HCT116 (cell line): ENCODE measurements around the gene DPM2. TPM values are rescaled to one million over a fixed set of nuclear protein-coding genes. Genes with fewer than 3 reads are reported as not detected.
A peak's percentile ranks its signal among the peaks of the same experiment; 100 is the strongest.

Experiments
- ATAC-seq: fragments of 200-7000 bp; cut with Tn5 transposase; 2 replicates; pipeline ENCODE4 v1.9.1; 2020; ENCODE audit warnings: mild to moderate bottlenecking, moderate library complexity
- BruUV-seq: library from RNA; stranded (reverse); fragments of 400-500 nt; replicated peaks from 2 replicates; lab custom pipeline; 2021; lab: Mats Ljungman, UMichigan
- CTCF ChIA-PET: fragments of 300-600 bp; sonication (Branson Sonifier 250); formaldehyde crosslinking; loops from one replicate; lab custom pipeline; 2021; ENCODE audit warnings: antibody characterized with exemption; lab: Charles Lee
- POLR2A ChIA-PET: fragments of 300-600, 350-600 bp; sonication (Branson Sonifier 250); formaldehyde crosslinking; loops from one replicate; lab custom pipeline; 2021; ENCODE audit warnings: antibody characterized with exemption; lab: Charles Lee
- RAD21 ChIA-PET, 2 experiments: fragments of 300-600 bp; sonication (Branson Sonifier 250); formaldehyde crosslinking; loops; one replicate each; lab custom pipeline; 2023; ENCODE audit warnings: low total read pairs in 2 of 2; ENCODE audit not compliant: uncharacterized antibody in 2 of 2, unreplicated experiment in 2 of 2, low non-redundant PET in 1 of 2; lab: Charles Lee
- DNase-seq: peaks from one replicate; pipeline ENCODE4 v3.0.0-alpha.2; 2010; ENCODE audit warnings: low read depth, low spot score
- H2AFZ ChIP-seq: fragments of 200-600 bp; shearing (Covaris generic), sonication (generic); 2 replicates; pipeline ENCODE4 v1.6.1; 2017; ENCODE audit warnings: low read depth, mixed run types, mixed read lengths, antibody characterized with exemption, low read length; ENCODE audit not compliant: poor library complexity, severe bottlenecking
- H3K27ac ChIP-seq: 2 replicates; pipeline ENCODE4 v1.5.1; 2012; ENCODE audit warnings: low read depth, low read length
- H3K27me3 ChIP-seq: fragments of 200-600 bp; sonication (generic); 2 replicates; pipeline ENCODE4 v1.6.1; 2016; ENCODE audit warnings: mixed run types, low read length, mixed read lengths; ENCODE audit not compliant: insufficient read depth
- H3K36me3 ChIP-seq, 2 experiments: fragments of 200-500 bp in 1 of 2; fragments of 200-600 bp in 1 of 2; sonication (Bioruptor generic) in 1 of 2; sonication (generic) in 1 of 2; 2 replicates each; pipeline versions ENCODE4 v1.5.1 to v1.6.1; 2014 to 2016; ENCODE audit warnings: low read length in 2 of 2, inconsistent platforms in 1 of 2, mixed read lengths in 1 of 2, mixed run types in 1 of 2; ENCODE audit not compliant: insufficient read depth in 2 of 2, control insufficient read depth in 1 of 2
- H3K4me1 ChIP-seq, 2 experiments: fragments of 200-600 bp in 1 of 2; sonication (generic) in 1 of 2; 2 replicates each; pipeline versions ENCODE4 v1.5.1 to v1.6.1; 2012 to 2017; ENCODE audit warnings: low read length in 2 of 2, inconsistent platforms in 1 of 2, mild to moderate bottlenecking in 1 of 2, mixed read lengths in 1 of 2, mixed run types in 1 of 2, moderate library complexity in 1 of 2; ENCODE audit not compliant: insufficient read depth in 2 of 2, control insufficient read depth in 1 of 2
- H3K4me2 ChIP-seq: fragments of 200-600 bp; sonication (generic); 2 replicates; pipeline ENCODE4 v1.6.1; 2017; ENCODE audit warnings: mixed run types, low read length, mixed read lengths
- H3K4me3 ChIP-seq, 2 experiments: fragments of 200-600 bp in 1 of 2; sonication (generic) in 1 of 2; replicated peaks in 1 of 2; 2 replicates each; pipeline ENCODE4 v1.5.1; 2011 to 2016; ENCODE audit warnings: low read length in 2 of 2, control low read depth in 1 of 2, low read depth in 1 of 2, mild to moderate bottlenecking in 1 of 2, mixed read lengths in 1 of 2, mixed run types in 1 of 2
- H3K79me2 ChIP-seq: fragments of 200-600 bp; sonication (generic); 2 replicates; pipeline ENCODE4 v1.6.1; 2017; ENCODE audit warnings: mild to moderate bottlenecking, mixed run types, low read length, moderate library complexity, mixed read lengths; ENCODE audit not compliant: insufficient read depth
- H3K9ac ChIP-seq: fragments of 200-600 bp; sonication (generic); 2 replicates; pipeline ENCODE4 v1.6.1; 2016; ENCODE audit warnings: low read length, mixed read lengths
- H3K9me2 ChIP-seq: fragments of 200-600 bp; sonication (generic), shearing (Covaris generic); 2 replicates; pipeline ENCODE4 v1.6.1; 2017; ENCODE audit warnings: mixed run types, mild to moderate bottlenecking, moderate library complexity; ENCODE audit not compliant: insufficient read depth
- H3K9me3 ChIP-seq, 2 experiments: fragments of 200-500 bp in 1 of 2; fragments of 200-600 bp in 1 of 2; sonication (Bioruptor generic) in 1 of 2; sonication (generic) in 1 of 2; 2 replicates each; pipeline ENCODE4 v1.6.1; 2014 to 2017; ENCODE audit warnings: low read length in 2 of 2, mixed read lengths in 2 of 2, inconsistent platforms in 1 of 2, low read depth in 1 of 2, mild to moderate bottlenecking in 1 of 2, mixed run types in 1 of 2, moderate library complexity in 1 of 2; ENCODE audit not compliant: control insufficient read depth in 1 of 2, insufficient read depth in 1 of 2
- H4K20me1 ChIP-seq: fragments of 200-600 bp; sonication (generic), shearing (Covaris generic); 2 replicates; pipeline ENCODE4 v1.6.1; 2017; ENCODE audit warnings: mixed run types, mild to moderate bottlenecking, moderate library complexity; ENCODE audit not compliant: insufficient read depth
- CEBPB ChIP-seq: IDR thresholded peaks from 2 replicates; pipeline ENCODE4 v1.6.1; 2012; ENCODE audit warnings: low read depth
- EGR1 ChIP-seq: IDR thresholded peaks from 2 replicates; pipeline ENCODE4 v1.6.1; 2012; ENCODE audit warnings: low read depth
- EZH2 ChIP-seq: fragments of 200-600 bp; sonication (generic); IDR thresholded peaks from 2 replicates; pipeline ENCODE4 v1.6.1; 2017; ENCODE audit warnings: antibody characterized with exemption, mixed run types
- EZH2phosphoT487 ChIP-seq: fragments of 200-600 bp; IDR thresholded peaks from 2 replicates; pipeline ENCODE4 v1.6.1; 2018; ENCODE audit warnings: antibody characterized with exemption, borderline replicate concordance
- JUND ChIP-seq: IDR thresholded peaks from 2 replicates; pipeline ENCODE4 v1.6.1; 2012
- POLR2AphosphoS5 ChIP-seq: IDR thresholded peaks from 2 replicates; pipeline ENCODE4 v1.6.1; 2011; ENCODE audit warnings: mild to moderate bottlenecking, low read depth, low read length, moderate library complexity
- RAD21 ChIP-seq: IDR thresholded peaks from 2 replicates; pipeline ENCODE4 v1.6.1; 2012; ENCODE audit warnings: low read depth, mild to moderate bottlenecking
- SIN3A ChIP-seq: IDR thresholded peaks from 2 replicates; pipeline ENCODE4 v1.6.1; 2012; ENCODE audit warnings: low read depth
- SRF ChIP-seq: IDR thresholded peaks from 2 replicates; pipeline ENCODE4 v1.6.1; 2012; ENCODE audit warnings: low read depth
- YY1 ChIP-seq: IDR thresholded peaks from 2 replicates; pipeline ENCODE4 v1.6.1; 2011; ENCODE audit warnings: low read length, low read depth, moderate library complexity, mild to moderate bottlenecking; ENCODE audit not compliant: insufficient replicate concordance; ENCODE audit errors: extremely low read depth
- ZNF274 ChIP-seq: fragments of 200-500 bp; sonication (Bioruptor generic); IDR thresholded peaks from 2 replicates; pipeline ENCODE4 v1.6.1; 2014; ENCODE audit warnings: mild to moderate bottlenecking, low read depth, low read length, inconsistent platforms
- intact Hi-C: fragments of 100-400 bp; cut with micrococcal nuclease; formaldehyde crosslinking; loops from 2 replicates; pipeline ENCODE4 v1.10.0; 2022
- total RNA-seq: library from RNA; stranded (reverse); gene quantifications from one replicate; pipeline ENCODE4 v1.2.1, GENCODE V29; 2021; ENCODE audit not compliant: unreplicated experiment
- TF ChIP-seq, protein P1 (sequence below): IDR thresholded peaks from 2 replicates; pipeline ENCODE4 v1.6.1; 2012
- TF ChIP-seq, protein P2 (sequence below): IDR thresholded peaks from 2 replicates; pipeline ENCODE4 v1.6.1; 2011; ENCODE audit warnings: mild to moderate bottlenecking, low read length, moderate library complexity; ENCODE audit not compliant: insufficient replicate concordance; ENCODE audit errors: extremely low read depth

The DPM2 gene
- total RNA-seq, 1 experiment from 2014 or later, result 54.6 TPM

DNA sequence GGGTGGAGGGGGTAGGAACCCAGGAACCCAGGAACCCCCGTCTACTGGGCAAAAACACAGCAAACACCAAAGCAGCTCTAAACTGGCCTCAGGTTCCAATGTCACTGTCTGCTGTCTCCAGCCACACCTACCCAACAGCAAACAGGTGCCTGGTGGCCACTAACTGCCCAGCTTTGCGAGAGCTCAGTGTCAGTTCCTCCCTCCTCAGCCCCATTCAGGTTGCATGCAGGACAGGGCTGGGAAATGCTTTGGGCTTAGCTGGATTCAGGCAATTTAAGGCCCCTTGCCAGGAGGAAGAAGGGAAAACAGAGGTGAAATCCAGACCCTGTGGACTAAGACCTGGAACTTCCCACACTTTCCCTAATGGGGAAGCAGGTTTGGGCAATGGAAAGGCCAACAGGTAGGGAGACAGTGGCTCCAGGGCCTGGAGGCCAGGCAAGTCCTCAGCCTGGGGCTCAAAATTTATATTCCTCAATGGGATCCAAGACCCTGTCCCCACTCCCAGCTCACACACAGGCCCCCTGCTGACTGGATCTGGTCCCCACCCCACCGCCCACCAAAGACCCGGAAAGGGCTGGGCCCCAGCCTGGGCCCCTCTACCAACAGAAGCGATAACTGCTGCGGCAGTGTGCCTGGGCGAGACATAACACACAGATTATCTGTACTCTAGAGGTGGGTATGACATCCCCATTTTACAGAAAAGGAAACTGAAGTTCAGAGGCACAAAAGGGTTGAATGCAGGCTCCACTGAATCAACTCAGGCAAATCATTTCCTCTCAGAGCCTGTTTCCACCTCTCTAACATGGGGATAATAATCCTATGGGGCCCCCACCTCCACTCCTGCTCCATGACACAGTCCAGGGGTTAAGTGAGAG lies 39.6 kb upstream of the DPM2 start:
- Histone ChIP-seq H3K4me2 (peak overlapping the region; percentile 91), H4K20me1 (no peaks in the 10 kb centered on the region), H2AFZ (no peak overlapping the region), H3K36me3 (no peaks in the 10 kb centered on the region), H3K9me3 (no peaks in the 10 kb centered on the region), H3K4me3 (peak overlapping the region in 1 of 2 experiments; percentile 34; a peak in 1 of 4 replicates), H3K27ac (peak overlapping the region; percentile 95), H3K27me3 (no peaks in the 10 kb centered on the region), H3K79me2 (peaks cover 80% of the 10 kb centered on the region), H3K9me2 (no peaks in the 10 kb centered on the region), H3K9ac (peak overlapping the region; percentile 55; the same call in 1 of the 2 replicates), H3K4me1 (peaks cover 31 to 48% of the 10 kb centered on the region in 2 experiments)
- ATAC-seq (no peak), DNase-seq (no peak)
- no TSS peak for BruUV-seq
- RAD21 ChIA-PET, result no interaction called here
- CTCF ChIA-PET, result interaction anchor here (1.3 kb wide), 1 partner anchor 34 kb away, joined by 4 read pairs; no protein-coding TSS in a partner anchor
- TF ChIP-seq POLR2AphosphoS5, result no peak
- no peak for TF ChIP-seq SIN3A
- no peak for TF ChIP-seq RAD21
- TF ChIP-seq EZH2, result no peak
- no peak for TF ChIP-seq EGR1
- no peak for TF ChIP-seq JUND
- TF ChIP-seq SRF, result no peak
- TF ChIP-seq ZNF274, result no peak
- no peak for TF ChIP-seq YY1
- TF ChIP-seq, protein P1, sequence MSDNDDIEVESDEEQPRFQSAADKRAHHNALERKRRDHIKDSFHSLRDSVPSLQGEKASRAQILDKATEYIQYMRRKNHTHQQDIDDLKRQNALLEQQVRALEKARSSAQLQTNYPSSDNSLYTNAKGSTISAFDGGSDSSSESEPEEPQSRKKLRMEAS, result no peak
- no peak for TF ChIP-seq CEBPB
- TF ChIP-seq EZH2phosphoT487, result no peak
- TF ChIP-seq, protein P2, sequence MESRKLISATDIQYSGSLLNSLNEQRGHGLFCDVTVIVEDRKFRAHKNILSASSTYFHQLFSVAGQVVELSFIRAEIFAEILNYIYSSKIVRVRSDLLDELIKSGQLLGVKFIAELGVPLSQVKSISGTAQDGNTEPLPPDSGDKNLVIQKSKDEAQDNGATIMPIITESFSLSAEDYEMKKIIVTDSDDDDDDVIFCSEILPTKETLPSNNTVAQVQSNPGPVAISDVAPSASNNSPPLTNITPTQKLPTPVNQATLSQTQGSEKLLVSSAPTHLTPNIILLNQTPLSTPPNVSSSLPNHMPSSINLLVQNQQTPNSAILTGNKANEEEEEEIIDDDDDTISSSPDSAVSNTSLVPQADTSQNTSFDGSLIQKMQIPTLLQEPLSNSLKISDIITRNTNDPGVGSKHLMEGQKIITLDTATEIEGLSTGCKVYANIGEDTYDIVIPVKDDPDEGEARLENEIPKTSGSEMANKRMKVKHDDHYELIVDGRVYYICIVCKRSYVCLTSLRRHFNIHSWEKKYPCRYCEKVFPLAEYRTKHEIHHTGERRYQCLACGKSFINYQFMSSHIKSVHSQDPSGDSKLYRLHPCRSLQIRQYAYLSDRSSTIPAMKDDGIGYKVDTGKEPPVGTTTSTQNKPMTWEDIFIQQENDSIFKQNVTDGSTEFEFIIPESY, result no peak
- POLR2A ChIA-PET, result interaction anchor here (0.6 to 1.9 kb wide), 3 partner anchors 9 to 74 kb away, joined by 3 to 4 read pairs (median 3); no protein-coding TSS in a partner anchor
- intact Hi-C loops, result no loop called here
